ENCODE results near the gene ZNF608. TPM values are rescaled to one million over a fixed set of nuclear protein-coding genes. Genes with fewer than 3 reads are reported as not detected.

The ZNF608 gene
- polyA plus RNA-seq, 1 donor from 2014 or later: 6.4 TPM

- peak overlapping the region in 1 of 3 donors; percentile 20 for H3K27ac Mint-ChIP-seq
- no peak overlapping the region for H3K4me3 Mint-ChIP-seq
- peaks cover 18% of the 10 kb centered on the region for H3K27me3 Mint-ChIP-seq
- H3K9me3 Mint-ChIP-seq: peaks cover 0 to 3% (median 0%) of the 10 kb centered on the region in 3 donors
- H3K36me3 Mint-ChIP-seq: no peaks in the 10 kb centered on the region
- H3K4me1 Mint-ChIP-seq: peaks cover 18 to 47% (median 27%) of the 10 kb centered on the region in 3 donors
Observed at GRCh38 chr5:124744170-124744971, 2.1 kb downstream of the ZNF608 start.

GRCh38 chr5:124743602-124744169 is 2.8 kb downstream of the ZNF608 start:
- no peak overlapping the region for H3K4me3 Mint-ChIP-seq
- H3K36me3 Mint-ChIP-seq: no peaks in the 10 kb centered on the region
- peaks cover 0 to 3% (median 0%) of the 10 kb centered on the region in 3 donors for H3K9me3 Mint-ChIP-seq
- H3K27me3 Mint-ChIP-seq: peaks cover 18% of the 10 kb centered on the region
- no peak overlapping the region for H3K27ac Mint-ChIP-seq
- H3K4me1 Mint-ChIP-seq: peaks cover 18 to 42% (median 31%) of the 10 kb centered on the region in 3 donors

DNA sequence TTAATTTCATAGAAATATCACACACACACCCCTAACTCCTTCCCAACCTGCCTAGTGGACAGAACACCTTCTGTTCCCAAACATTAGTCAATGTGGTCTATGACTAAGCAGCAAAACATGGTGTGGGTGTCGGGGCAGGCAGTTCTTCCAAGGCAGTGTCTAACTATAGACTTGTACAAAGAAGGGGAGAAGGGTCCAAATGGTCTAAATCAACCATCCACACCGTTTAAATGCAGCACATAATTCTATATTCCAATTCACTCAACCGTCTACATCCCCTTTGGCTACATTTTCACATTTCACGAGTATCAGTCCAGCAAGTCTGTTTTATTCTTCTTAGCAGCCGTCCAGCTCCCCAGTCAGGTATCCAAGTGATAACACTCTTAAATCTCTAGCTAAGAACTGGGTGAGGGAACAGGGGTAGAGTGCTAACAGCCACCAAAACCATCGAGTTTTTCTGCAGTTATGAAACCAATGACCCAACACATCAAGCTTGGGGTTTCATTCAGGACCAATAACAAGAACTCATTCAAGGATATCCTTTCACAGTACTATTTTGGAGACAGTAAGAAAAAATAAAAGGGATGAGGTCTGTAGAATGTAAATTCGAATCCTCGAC is 3.3 kb downstream of the ZNF608 start:
- Mint-ChIP-seq H3K36me3 (no peaks in the 10 kb centered on the region), H3K27ac (no peak overlapping the region), H3K4me3 (no peak overlapping the region), H3K27me3 (peaks cover 18% of the 10 kb centered on the region), H3K4me1 (peaks cover 22 to 45% (median 34%) of the 10 kb centered on the region in 3 donors), H3K9me3 (peaks cover 0 to 3% (median 0%) of the 10 kb centered on the region in 3 donors)

DNA sequence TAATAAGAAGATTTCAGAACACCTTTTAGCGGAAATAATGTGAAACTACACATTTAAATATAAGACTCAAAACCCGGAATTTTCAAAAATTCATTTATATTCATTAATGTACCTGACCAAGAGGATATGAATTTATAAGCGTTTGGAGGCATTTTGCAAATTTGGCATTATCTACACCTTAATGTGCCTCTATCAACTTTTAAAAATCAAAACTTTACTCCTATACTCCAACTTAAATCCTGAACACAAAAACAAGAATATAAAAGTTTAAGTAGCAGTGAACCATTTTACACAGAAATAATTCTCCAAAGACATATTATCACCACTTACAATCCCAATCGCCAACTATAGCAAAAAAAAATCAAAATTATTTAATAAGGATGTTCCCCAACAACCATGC is 3.9 kb downstream of the ZNF608 start:
- Mint-ChIP-seq H3K4me3 (no peak overlapping the region), H3K4me1 (peaks cover 26 to 42% (median 36%) of the 10 kb centered on the region in 3 donors), H3K27ac (no peak overlapping the region), H3K27me3 (peaks cover 18% of the 10 kb centered on the region), H3K9me3 (peaks cover 0 to 3% (median 0%) of the 10 kb centered on the region in 3 donors), H3K36me3 (no peaks in the 10 kb centered on the region)

DNA sequence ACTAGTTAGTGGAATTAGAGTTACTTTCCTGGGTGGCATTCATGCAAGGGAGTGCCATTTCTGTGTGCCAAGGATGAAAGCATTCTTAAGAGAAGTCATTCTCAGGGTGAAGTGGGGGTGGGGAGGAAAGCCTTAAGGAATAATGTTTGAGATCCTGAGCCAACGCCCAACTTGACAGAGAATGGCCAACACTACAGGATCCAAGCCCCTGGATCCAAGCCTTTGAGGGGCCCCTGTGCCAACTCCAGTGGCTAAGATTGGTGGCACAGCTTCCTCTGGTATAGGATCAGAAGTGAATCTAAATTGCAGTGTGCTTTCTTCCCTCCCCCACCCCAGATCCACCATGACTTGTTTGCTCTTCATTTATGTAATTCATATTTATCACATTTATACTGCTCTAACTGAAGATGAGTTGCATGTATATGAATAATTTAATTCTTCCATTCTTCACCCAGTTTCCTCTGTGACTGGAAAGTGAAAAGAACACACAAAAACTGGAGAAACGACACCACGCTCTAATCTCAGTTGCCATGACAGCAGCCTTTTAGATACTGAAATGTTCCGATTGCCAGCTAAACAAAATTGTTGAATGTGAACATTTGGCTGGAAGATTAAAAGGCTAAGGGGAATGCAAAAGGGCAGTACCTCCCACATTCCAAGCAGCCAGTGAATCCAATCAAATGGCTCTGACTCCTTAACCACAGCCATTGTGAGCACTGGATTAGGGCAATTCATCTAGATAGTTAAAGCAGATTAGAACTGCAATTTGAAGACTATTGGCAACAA is 4.5 kb downstream of the ZNF608 start:
- no peaks in the 10 kb centered on the region for H3K36me3 Mint-ChIP-seq
- H3K4me3 Mint-ChIP-seq: no peak overlapping the region
- H3K27me3 Mint-ChIP-seq: peaks cover 16% of the 10 kb centered on the region
- peak overlapping the region in 2 of 3 donors; percentile 55 to 91 for H3K27ac Mint-ChIP-seq
- peaks cover 26 to 39% (median 34%) of the 10 kb centered on the region in 3 donors for H3K4me1 Mint-ChIP-seq
- H3K9me3 Mint-ChIP-seq: peaks cover 0 to 3% (median 0%) of the 10 kb centered on the region in 3 donors

- H3K9me3 Mint-ChIP-seq: peaks cover 0 to 3% (median 0%) of the 10 kb centered on the region in 3 donors
- H3K36me3 Mint-ChIP-seq: no peaks in the 10 kb centered on the region
- H3K4me3 Mint-ChIP-seq: peak overlapping the region in 1 of 4 donors; percentile 24
- peak overlapping the region in 2 of 3 donors; percentile 55 to 91 for H3K27ac Mint-ChIP-seq
- H3K27me3 Mint-ChIP-seq: peaks cover 11% of the 10 kb centered on the region
- peaks cover 26 to 42% (median 36%) of the 10 kb centered on the region in 3 donors for H3K4me1 Mint-ChIP-seq
Observed at GRCh38 chr5:124740991-124741583, 5.4 kb downstream of the ZNF608 start.

GRCh38 chr5:124740071-124740470 is 6.4 kb downstream of the ZNF608 start:
- Mint-ChIP-seq H3K9me3 (peaks cover 0 to 3% (median 0%) of the 10 kb centered on the region in 3 donors), H3K4me1 (peaks cover 27 to 43% (median 30%) of the 10 kb centered on the region in 3 donors), H3K4me3 (peak overlapping the region in 1 of 4 donors; percentile 0), H3K27me3 (peaks cover 14% of the 10 kb centered on the region), H3K36me3 (no peaks in the 10 kb centered on the region), H3K27ac (peak overlapping the region in 1 of 3 donors; percentile 3)

- H3K27me3 Mint-ChIP-seq: peaks cover 14% of the 10 kb centered on the region
- no peaks in the 10 kb centered on the region for H3K36me3 Mint-ChIP-seq
- peaks cover 0 to 3% (median 0%) of the 10 kb centered on the region in 3 donors for H3K9me3 Mint-ChIP-seq
- H3K4me1 Mint-ChIP-seq: peaks cover 24 to 45% (median 33%) of the 10 kb centered on the region in 3 donors
- H3K4me3 Mint-ChIP-seq: peak overlapping the region in 1 of 4 donors; percentile 0
- H3K27ac Mint-ChIP-seq: peak overlapping the region in 1 of 3 donors; percentile 3
Observed at GRCh38 chr5:124739634-124740025, 6.8 kb downstream of the ZNF608 start.

DNA sequence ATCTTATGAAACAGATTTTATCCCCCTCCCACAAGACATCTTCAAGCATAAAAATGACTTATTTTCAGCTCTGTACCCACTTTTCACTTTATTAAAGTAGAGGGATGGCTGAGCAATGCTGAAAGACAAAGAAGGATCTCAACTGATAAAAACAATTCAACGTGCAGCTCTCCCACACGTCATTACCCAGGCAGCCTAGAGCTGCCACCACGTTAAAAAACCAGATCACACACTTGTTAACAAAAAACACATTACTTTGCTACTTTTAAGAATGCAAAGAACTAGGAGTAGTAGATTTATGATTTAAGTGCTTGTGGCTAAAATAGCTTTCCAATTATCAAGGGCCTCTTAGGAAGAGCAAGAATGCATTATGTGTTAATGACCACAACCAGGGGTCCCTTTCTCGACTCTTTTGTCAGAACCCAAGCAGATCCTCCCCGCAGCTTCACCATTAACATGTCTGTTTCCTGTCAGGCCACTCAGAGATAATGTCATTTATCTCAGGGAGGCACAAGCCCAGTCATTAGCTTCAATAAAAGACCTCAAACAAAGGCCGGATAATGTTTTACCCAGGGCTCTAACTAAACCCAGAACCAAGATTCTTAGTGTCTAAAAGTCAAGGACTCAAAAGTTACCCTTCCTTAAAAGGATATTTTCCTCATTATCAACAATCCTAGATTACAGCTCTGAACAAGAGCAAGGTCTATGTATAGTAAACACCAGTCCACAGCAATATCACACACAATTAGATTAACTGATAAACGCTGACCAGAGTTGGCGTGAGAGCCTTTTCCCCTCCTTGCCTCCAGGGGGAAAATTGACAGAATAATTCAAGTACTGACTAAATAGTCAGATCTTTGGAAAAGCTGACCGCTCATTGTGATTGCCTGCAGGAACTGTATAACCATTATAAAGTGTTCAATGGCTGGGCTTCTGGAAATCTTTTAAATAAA is 7.5 kb downstream of the ZNF608 start:
- Mint-ChIP-seq H3K36me3 (no peaks in the 10 kb centered on the region), H3K9me3 (peaks cover 0 to 3% (median 0%) of the 10 kb centered on the region in 3 donors), H3K4me3 (peak overlapping the region; percentile 2 to 61 (median 21)), H3K27me3 (peaks cover 19% of the 10 kb centered on the region), H3K4me1 (peaks cover 23 to 50% (median 33%) of the 10 kb centered on the region in 3 donors), H3K27ac (no peak overlapping the region)

DNA sequence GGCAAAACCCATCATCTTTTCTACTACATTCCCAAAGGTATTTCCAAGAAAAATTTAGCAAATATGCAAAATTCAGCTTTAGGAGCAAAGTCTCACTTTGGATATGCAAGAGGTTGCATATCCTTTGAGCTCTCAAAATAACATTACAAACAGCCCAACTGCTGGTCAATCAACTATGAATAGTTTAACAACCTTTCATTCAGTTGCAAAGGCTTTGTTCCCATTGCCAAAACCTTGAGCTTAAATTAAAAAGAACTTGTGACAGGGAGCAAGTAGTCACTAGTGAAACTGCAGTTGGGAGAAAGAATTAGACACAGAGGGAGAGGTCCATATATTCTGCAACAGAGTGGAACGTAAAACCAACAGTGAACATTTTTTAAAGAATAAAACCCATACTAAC is 8.8 kb downstream of the ZNF608 start:
- Mint-ChIP-seq H3K36me3 (peaks cover 3% of the 10 kb centered on the region), H3K4me3 (no peak overlapping the region), H3K9me3 (peaks cover 0 to 3% (median 0%) of the 10 kb centered on the region in 3 donors), H3K4me1 (peaks cover 26 to 54% (median 33%) of the 10 kb centered on the region in 3 donors), H3K27me3 (peaks cover 19% of the 10 kb centered on the region), H3K27ac (no peak overlapping the region)

DNA sequence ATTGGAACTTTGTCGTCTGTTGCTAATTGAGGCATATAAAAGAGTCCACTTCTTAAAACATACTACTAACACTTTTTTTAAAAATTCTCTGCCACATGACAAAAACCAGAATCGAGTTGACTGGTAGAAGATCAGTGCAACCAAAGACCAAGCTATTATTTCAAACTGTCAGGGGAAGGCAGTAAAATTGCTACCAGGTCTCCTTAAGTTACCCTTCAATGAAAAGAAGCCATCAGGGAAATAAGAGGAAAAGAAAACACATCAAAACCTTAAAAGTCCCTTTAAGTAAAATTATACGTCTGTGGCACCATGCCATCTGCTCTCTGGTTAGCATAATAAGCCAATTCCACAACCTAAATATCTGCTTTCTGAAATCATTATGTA is 9.6 kb downstream of the ZNF608 start:
- Mint-ChIP-seq H3K27ac (no peak overlapping the region), H3K36me3 (peaks cover 3% of the 10 kb centered on the region), H3K27me3 (peaks cover 19% of the 10 kb centered on the region), H3K9me3 (peaks cover 0 to 3% (median 0%) of the 10 kb centered on the region in 3 donors), H3K4me3 (peak overlapping the region in 1 of 4 donors; percentile 44), H3K4me1 (peaks cover 27 to 58% (median 33%) of the 10 kb centered on the region in 3 donors)

DNA sequence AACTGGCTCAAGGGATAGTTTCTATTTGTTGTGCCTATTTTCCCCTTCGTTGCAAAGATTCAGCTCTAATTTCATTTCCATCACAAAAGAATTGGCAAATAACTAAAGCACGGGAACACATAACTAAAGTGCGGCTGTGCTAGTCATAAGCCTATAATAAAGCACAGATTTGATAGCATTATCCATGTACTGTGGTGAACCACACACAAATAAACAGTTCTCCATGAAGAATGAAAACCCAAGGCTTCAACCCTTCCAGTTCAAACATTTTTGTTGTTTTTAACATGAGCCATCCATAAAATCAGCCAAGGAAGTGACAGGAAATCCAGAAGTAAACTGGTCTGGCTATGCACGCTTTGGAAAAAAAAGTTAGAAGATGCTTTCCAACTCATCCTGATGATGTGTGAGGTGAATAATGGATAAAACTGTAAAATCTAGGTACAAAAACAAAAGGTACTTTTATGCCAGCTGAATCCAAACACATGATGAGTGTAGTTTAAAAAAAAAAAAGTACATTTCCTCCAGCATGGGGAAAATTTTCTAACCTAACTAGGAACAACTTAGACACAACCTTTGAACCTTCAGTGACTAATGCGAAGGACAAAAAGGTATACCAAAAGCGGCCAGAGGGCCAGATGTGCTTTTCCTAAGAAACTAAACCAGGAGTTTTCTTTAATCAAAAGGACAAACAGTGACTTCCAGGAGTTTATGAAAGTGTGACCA is 10.2 kb downstream of the ZNF608 start:
- Mint-ChIP-seq H3K27ac (no peak overlapping the region), H3K36me3 (peaks cover 3% of the 10 kb centered on the region), H3K9me3 (peaks cover 0 to 2% (median 0%) of the 10 kb centered on the region in 3 donors), H3K4me3 (peak overlapping the region; percentile 44 to 71 (median 56)), H3K4me1 (peaks cover 24 to 55% (median 33%) of the 10 kb centered on the region in 3 donors), H3K27me3 (peaks cover 19% of the 10 kb centered on the region)

All from IgD-negative memory B cell (primary cell).